ENCODE results near the gene CDHR5.

Gene CDHR5

DNA sequence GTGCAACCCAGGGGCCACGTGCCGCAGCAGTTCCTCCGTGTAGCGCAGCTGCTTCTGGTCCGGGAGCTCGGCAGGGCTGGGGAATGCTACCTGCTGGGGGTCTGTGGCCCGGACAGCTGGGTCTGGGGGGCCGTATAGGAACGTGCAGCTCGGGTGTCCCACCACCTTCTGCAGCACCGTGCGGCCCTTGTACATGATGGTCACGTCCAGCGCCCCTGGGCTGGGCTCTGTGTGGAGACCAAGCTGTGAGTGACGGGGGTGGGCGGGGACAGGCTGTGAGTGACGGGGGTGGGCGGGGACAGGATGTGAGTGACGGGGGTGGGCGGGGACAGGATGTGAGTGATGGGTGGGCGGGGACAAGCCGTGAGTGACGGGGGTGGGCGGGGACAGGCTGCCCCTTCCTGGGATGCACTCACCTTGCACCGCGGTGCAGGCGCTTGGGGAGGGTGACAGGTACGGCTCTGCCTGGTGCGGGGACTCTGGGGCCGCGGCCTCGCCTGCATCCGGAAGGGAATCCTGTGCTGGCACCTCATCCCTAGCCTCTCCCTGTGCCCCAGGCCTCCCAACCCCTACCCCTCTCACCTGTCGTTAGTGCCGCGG lies 11.3 kb downstream of the CDHR5 start:
- peaks cover 11% of the 10 kb centered on the region for H3K27me3 Mint-ChIP-seq
- CTCF ChIA-PET: interaction anchor here (0.8 to 1.5 kb wide), 2 partner anchors 37 to 58 kb away, joined by 3 to 11 read pairs; partner anchors contain the start of gene PHRF1
- DNase-seq: peak; percentile 92
- H3K9me3 Mint-ChIP-seq: no peaks in the 10 kb centered on the region
- peak overlapping the region; percentile 86 for H3K27ac Mint-ChIP-seq
- H3K4me1 Mint-ChIP-seq: peaks cover 24% of the 10 kb centered on the region
- peak overlapping the region; percentile 47 for H3K4me3 Mint-ChIP-seq
- H3K36me3 Mint-ChIP-seq: peaks cover 15% of the 10 kb centered on the region

- Mint-ChIP-seq H3K27me3 (peaks cover 11% of the 10 kb centered on the region), H3K36me3 (peaks cover 19% of the 10 kb centered on the region)
Measured at GRCh38 chr11:612961-613300, 11.8 kb downstream of the CDHR5 start.

GRCh38 chr11:612201-612960 lies 12.4 kb downstream of the CDHR5 start:
- CTCF ChIA-PET: interaction anchor here (1.5 kb wide), 1 partner anchor 57 kb away, joined by 11 read pairs; no protein-coding TSS in a partner anchor
- H3K9me3 Mint-ChIP-seq: no peaks in the 10 kb centered on the region
- H3K27ac Mint-ChIP-seq: peak overlapping the region; percentile 88
- H3K4me1 Mint-ChIP-seq: peaks cover 24% of the 10 kb centered on the region
- no peak overlapping the region for H3K4me3 Mint-ChIP-seq
- peaks cover 11% of the 10 kb centered on the region for H3K27me3 Mint-ChIP-seq
- peak; percentile 57 for DNase-seq
- H3K36me3 Mint-ChIP-seq: peaks cover 23% of the 10 kb centered on the region

More at GRCh38 chr11:612961-613300, 11.8 kb downstream of the CDHR5 start:
- Mint-ChIP-seq H3K9me3 (no peaks in the 10 kb centered on the region), H3K27ac (peak overlapping the region; percentile 88), H3K4me1 (peaks cover 24% of the 10 kb centered on the region), H3K4me3 (no peak overlapping the region)
- CTCF ChIA-PET: interaction anchor here (0.8 to 1.5 kb wide), 2 partner anchors 37 to 58 kb away, joined by 3 to 11 read pairs; partner anchors contain the start of gene PHRF1
- no peak for DNase-seq

DNA sequence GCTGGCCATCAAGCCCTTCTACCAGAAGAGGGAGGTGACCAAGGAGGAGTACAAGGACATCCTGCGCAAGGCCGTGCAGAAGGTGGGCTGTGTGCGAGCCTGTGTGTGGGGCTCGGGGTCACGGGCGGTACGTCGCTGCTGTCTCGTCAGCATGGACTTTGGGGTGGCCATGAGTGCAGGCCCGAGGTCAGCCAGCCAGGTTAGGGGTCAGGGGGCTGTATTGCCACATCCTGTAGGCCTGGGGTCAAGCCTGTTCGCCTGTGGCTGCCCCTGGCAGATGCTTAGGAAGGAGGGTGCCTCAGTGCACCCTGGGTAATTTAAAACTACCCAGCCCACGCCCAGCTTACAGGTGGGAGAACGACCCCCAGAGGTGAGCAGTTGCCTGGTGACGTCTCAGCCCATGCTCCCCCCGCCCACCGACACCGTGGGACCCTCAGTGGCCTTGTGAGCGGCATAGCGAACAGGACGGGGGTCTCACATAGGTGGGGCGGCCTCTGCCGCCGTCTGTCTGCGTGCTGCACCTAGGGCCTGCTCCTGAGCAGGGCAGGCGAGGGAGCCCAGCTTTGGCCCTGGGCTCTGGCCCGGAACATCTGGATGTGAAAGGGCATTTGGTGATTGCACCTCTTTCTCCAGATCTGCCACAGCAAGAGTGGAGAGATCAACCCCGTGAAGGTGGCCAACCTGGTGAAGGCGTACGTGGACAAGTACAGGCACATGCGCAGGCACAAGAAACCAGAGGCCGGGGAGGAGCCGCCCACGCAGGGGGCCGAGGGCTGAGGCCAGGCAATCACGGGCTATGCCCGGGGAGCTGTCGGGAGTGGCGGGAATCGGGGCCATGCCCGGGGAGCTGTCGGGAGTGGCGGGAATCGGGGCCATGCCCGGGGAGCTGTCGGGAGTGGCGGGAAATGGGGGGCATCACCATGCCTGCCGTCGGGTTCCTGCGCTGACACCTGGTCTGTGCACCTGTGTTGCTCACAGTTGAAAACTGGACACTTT lies 13.5 kb downstream of the CDHR5 start:
- Mint-ChIP-seq H3K4me1 (peaks cover 21% of the 10 kb centered on the region), H3K4me3 (no peak overlapping the region), H3K27me3 (peaks cover 7% of the 10 kb centered on the region), H3K36me3 (peaks cover 31% of the 10 kb centered on the region), H3K9me3 (no peaks in the 10 kb centered on the region), H3K27ac (peak overlapping the region; percentile 88)
- CTCF ChIA-PET: interaction anchor here (1.5 kb wide), 1 partner anchor 56 kb away, joined by 11 read pairs; no protein-coding TSS in a partner anchor
- no peak for DNase-seq

GRCh38 chr11:610146-610801 lies 14.5 kb downstream of the CDHR5 start:
- DNase-seq: no peak
- Mint-ChIP-seq H3K27ac (no peak overlapping the region), H3K27me3 (peaks cover 4% of the 10 kb centered on the region), H3K4me1 (peaks cover 16% of the 10 kb centered on the region), H3K4me3 (no peak overlapping the region), H3K36me3 (peaks cover 31% of the 10 kb centered on the region), H3K9me3 (no peaks in the 10 kb centered on the region)
- CTCF ChIA-PET: interaction anchor here (0.9 kb wide), 1 partner anchor 25 kb away, joined by 3 read pairs; no protein-coding TSS in a partner anchor

DNA sequence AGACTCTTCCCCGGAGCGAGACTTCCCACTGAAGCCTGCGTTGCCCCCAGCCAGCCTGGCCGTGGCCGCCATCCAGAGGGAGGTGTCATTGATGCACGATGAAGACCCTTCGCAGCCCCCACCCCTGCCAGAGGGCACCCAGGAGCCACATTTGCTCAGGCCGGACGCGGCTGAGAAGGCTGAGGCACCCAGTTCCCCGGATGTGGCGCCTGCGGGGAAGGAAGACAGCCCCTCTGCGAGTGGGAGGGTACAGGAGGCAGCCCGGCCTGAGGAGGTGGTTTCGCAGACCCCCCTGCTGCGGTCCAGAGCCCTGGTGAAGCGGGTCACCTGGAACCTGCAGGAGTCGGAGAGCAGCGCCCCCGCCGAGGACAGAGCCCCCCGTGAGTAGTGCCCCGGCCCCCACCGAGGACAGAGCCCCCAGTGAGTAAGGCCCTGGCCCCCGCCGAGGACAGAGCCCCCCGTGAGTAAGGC lies 15.4 kb downstream of the CDHR5 start:
- peaks cover 3% of the 10 kb centered on the region for H3K27me3 Mint-ChIP-seq
- H3K9me3 Mint-ChIP-seq: no peaks in the 10 kb centered on the region
- no peak for DNase-seq
- H3K27ac Mint-ChIP-seq: no peak overlapping the region
- no peak overlapping the region for H3K4me3 Mint-ChIP-seq
- CTCF ChIA-PET: interaction anchor here (0.9 kb wide), 1 partner anchor 24 kb away, joined by 3 read pairs; no protein-coding TSS in a partner anchor
- peaks cover 34% of the 10 kb centered on the region for H3K36me3 Mint-ChIP-seq
- H3K4me1 Mint-ChIP-seq: peaks cover 13% of the 10 kb centered on the region

DNA sequence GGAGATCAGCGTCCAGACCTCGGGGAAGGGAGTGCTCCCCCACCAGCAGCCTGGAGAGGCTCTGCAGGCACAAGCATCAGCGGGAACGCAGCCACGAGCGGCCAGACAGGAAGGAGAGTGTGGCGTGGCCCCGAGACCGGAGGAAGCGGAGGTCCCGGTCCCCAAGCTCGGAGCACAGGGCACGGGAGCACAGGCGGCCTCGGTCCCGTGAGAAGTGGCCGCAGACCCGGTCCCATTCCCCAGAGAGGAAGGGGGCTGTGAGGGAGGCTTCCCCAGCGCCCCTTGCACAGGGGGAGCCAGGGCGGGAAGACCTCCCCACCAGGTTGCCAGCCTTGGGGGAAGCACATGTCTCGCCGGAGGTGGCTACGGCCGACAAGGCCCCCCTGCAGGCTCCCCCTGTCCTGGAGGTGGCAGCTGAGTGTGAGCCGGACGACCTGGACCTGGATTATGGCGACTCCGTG lies 15.9 kb downstream of the CDHR5 start:
- peaks cover 34% of the 10 kb centered on the region for H3K36me3 Mint-ChIP-seq
- H3K4me1 Mint-ChIP-seq: peaks cover 7% of the 10 kb centered on the region
- no peak for DNase-seq
- CTCF ChIA-PET: no interaction called here
- H3K27ac Mint-ChIP-seq: peak overlapping the region; percentile 33
- H3K27me3 Mint-ChIP-seq: no peaks in the 10 kb centered on the region
- no peak overlapping the region for H3K4me3 Mint-ChIP-seq
- H3K9me3 Mint-ChIP-seq: no peaks in the 10 kb centered on the region

DNA sequence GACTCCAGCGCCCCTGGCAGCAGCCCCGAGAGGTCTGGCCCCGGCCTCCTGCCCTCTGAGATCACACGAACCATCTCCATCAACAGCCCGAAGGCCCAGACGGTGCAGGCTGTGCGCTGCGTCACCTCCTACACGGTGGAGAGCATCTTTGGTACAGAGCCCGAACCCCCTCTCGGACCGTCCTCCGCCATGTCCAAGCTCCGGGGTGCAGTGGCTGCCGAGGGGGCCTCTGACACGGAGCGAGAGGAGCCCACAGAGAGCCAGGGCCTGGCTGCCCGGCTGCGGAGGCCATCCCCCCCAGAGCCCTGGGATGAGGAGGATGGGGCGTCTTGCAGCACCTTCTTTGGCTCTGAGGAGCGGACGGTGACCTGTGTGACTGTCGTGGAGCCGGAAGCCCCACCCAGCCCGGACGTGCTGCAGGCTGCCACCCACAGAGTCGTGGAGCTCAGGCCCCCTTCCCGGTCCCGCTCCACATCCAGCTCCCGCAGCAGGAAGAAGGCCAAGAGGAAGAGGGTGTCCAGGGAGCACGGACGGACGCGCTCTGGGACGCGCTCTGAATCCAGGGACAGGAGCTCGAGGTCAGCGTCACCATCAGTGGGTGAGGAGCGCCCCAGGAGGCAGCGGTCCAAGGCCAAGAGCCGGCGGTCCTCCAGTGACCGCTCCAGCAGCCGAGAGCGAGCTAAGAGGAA lies 16.6 kb downstream of the CDHR5 start:
- CTCF ChIA-PET: no interaction called here
- H3K9me3 Mint-ChIP-seq: no peaks in the 10 kb centered on the region
- peaks cover 4% of the 10 kb centered on the region for H3K4me1 Mint-ChIP-seq
- H3K36me3 Mint-ChIP-seq: peaks cover 36% of the 10 kb centered on the region
- no peaks in the 10 kb centered on the region for H3K27me3 Mint-ChIP-seq
- no peak overlapping the region for H3K4me3 Mint-ChIP-seq
- peak overlapping the region; percentile 33 for H3K27ac Mint-ChIP-seq
- DNase-seq: no peak

DNA sequence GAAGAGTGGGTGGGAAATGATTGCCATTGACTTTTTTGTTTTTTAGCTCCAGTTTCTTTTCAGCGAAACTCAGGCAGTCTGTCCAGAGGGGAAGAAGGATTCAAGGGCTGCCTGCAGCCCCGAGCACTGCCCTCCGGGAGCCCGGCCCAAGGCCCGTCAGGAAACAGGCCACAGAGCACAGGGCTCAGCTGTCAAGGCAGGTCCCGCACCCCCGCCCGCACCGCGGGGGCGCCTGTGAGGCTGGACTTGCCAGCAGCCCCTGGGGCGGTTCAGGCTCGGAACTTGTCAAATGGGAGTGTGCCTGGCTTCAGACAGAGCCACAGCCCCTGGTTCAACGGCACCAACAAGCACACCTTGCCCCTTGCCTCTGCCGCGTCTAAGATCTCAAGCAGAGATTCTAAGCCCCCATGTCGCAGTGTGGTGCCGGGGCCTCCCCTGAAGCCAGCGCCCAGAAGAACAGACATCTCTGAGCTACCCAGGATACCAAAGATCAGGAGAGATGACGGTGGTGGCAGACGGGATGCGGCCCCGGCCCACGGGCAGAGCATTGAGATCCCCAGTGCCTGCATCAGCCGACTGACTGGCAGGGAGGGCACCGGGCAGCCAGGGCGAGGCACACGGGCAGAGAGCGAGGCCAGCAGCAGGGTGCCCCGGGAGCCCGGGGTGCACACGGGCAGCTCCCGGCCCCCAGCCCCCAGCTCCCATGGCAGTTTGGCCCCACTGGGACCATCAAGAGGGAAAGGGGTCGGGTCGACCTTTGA lies 17.6 kb downstream of the CDHR5 start:
- Mint-ChIP-seq H3K9me3 (no peaks in the 10 kb centered on the region), H3K36me3 (peaks cover 36% of the 10 kb centered on the region), H3K4me1 (peaks cover 3% of the 10 kb centered on the region), H3K27me3 (no peaks in the 10 kb centered on the region), H3K4me3 (no peak overlapping the region), H3K27ac (no peak overlapping the region)
- DNase-seq: no peak
- CTCF ChIA-PET: no interaction called here

GRCh38 chr11:606245-606644 lies 18.5 kb downstream of the CDHR5 start:
- CTCF ChIA-PET: no interaction called here
- no peaks in the 10 kb centered on the region for H3K4me1 Mint-ChIP-seq
- no peak overlapping the region for H3K27ac Mint-ChIP-seq
- no peaks in the 10 kb centered on the region for H3K27me3 Mint-ChIP-seq
- no peaks in the 10 kb centered on the region for H3K9me3 Mint-ChIP-seq
- H3K36me3 Mint-ChIP-seq: peaks cover 41% of the 10 kb centered on the region
- no peak overlapping the region for H3K4me3 Mint-ChIP-seq
- DNase-seq: no peak

GRCh38 chr11:605286-606129 lies 19.2 kb downstream of the CDHR5 start:
- no peak overlapping the region for H3K27ac Mint-ChIP-seq
- no peaks in the 10 kb centered on the region for H3K9me3 Mint-ChIP-seq
- DNase-seq: no peak
- H3K4me1 Mint-ChIP-seq: no peaks in the 10 kb centered on the region
- H3K27me3 Mint-ChIP-seq: no peaks in the 10 kb centered on the region
- H3K36me3 Mint-ChIP-seq: peaks cover 37% of the 10 kb centered on the region
- no peak overlapping the region for H3K4me3 Mint-ChIP-seq
- CTCF ChIA-PET: no interaction called here

DNA sequence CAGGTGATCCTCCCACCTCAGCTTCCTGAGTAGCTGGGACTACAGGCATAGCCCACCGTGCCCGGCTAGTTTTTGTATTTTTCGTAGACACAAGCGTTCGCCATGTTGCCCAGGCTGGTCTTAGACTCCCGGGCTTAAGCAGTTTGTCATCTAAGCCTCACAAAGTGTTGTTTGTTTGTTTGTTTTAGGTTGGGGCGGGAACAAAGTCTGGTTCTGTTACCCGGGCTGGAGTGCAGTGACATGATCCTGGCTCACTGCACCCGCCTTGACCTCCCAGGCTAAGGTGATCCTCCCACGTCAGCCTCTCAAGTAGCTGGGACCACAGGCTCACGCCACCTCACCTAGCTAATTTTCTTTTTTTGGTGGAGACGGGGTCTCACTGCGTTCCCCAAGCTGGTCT lies 21.6 kb downstream of the CDHR5 start:
- Mint-ChIP-seq H3K9me3 (no peaks in the 10 kb centered on the region), H3K27ac (no peak overlapping the region), H3K4me1 (no peaks in the 10 kb centered on the region), H3K36me3 (peaks cover 38% of the 10 kb centered on the region), H3K4me3 (no peak overlapping the region), H3K27me3 (no peaks in the 10 kb centered on the region)
- DNase-seq: no peak
- CTCF ChIA-PET: no interaction called here
